ENCODE results near the gene KMT2B. TPM values are rescaled to one million over a fixed set of nuclear protein-coding genes. Genes with fewer than 3 reads are reported as not detected.
"Not testable (repeated sequence)": the region's sequence is repeated elsewhere in the genome, so short reads cannot be mapped to it uniquely, and the experiment has no call there.

KMT2B gene
- polyA plus RNA-seq, 1 donor, result 33.2 TPM

GRCh38 chr19:35718345-35719041 lies 690 bp downstream of the KMT2B start:
- Histone ChIP-seq H3K4me1 (ENCODE audit: control insufficient read depth, insufficient read depth, low read length) (peaks cover 21% of the 10 kb centered on the region), H3K36me3 (ENCODE audit: control insufficient read depth, insufficient read depth, low read length) (peaks cover 34% of the 10 kb centered on the region), H3K27me3 (ENCODE audit: control insufficient read depth, insufficient read depth, low read length) (no peaks in the 10 kb centered on the region), H3K27ac (ENCODE audit: low read length) (peak overlapping the region; percentile 49), H3K4me3 (ENCODE audit: low read length) (peak overlapping the region; percentile 80), H3K9me3 (ENCODE audit: control insufficient read depth, low read depth, low read length) (no peaks in the 10 kb centered on the region)
- no CpG with 5 or more reads among the region's 42 CpGs for WGBS (ENCODE audit: insufficient coverage, low lambda C conversion rate)
- DNase-seq, result no peak

DNA sequence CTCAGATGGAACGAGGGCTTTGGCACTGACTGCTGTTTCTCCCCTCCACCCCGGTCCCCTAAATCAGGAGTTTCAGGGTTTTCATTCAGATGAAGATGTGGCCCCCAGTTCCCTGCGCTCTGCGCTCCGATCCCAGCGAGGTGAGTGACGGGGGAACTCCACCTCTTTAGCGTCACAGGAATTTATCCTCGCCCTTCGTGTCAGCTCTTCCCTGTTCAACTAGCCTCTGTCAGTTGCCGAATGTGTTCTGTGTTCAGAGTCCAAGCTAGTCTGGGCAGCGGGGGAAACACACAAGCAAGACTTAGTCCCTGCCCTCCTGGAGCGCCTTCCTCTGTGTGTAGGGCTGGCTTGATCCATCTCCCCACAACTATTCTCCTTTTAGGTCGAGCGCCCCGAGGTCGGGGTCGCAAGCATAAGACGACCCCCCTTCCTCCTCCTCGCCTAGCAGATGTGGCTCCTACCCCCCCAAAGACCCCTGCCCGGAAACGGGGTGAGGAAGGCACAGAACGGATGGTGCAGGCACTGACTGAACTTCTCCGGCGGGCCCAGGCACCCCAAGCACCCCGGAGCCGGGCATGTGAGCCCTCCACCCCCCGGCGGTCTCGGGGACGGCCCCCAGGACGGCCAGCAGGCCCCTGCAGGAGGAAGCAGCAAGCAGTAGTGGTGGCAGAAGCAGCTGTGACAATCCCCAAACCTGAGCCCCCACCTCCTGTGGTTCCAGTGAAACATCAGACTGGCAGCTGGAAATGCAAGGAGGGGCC lies 1.8 kb downstream of the KMT2B start:
- Histone ChIP-seq H3K4me1 (ENCODE audit: control insufficient read depth, insufficient read depth, low read length) (peaks cover 21% of the 10 kb centered on the region), H3K27ac (ENCODE audit: low read length) (no peak overlapping the region)
- no peak for DNase-seq

DNA sequence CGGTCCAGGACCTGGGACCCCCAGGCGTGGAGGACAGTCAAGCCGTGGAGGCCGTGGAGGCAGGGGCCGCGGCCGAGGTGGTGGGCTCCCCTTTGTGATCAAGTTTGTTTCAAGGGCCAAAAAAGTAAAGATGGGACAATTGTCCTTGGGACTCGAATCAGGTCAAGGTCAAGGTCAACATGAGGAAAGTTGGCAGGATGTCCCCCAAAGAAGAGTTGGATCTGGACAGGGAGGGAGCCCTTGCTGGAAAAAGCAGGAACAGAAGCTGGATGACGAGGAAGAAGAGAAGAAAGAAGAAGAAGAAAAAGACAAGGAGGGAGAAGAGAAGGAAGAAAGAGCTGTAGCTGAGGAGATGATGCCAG lies 2.3 kb downstream of the KMT2B start:
- Histone ChIP-seq H3K4me1 (ENCODE audit: control insufficient read depth, insufficient read depth, low read length) (peaks cover 21% of the 10 kb centered on the region), H3K9me3 (ENCODE audit: control insufficient read depth, low read depth, low read length) (no peaks in the 10 kb centered on the region), H3K36me3 (ENCODE audit: control insufficient read depth, insufficient read depth, low read length) (peaks cover 50% of the 10 kb centered on the region), H3K27ac (ENCODE audit: low read length) (no peak overlapping the region), H3K27me3 (ENCODE audit: control insufficient read depth, insufficient read depth, low read length) (no peaks in the 10 kb centered on the region), H3K4me3 (ENCODE audit: low read length) (no peak overlapping the region)
- DNase-seq, result no peak
- WGBS (ENCODE audit: insufficient coverage, low lambda C conversion rate), result 77% methylated on average over 2 of the region's 9 CpGs

More for the DNA sequence above, 1.8 kb downstream of the KMT2B start:
- Histone ChIP-seq H3K36me3 (ENCODE audit: control insufficient read depth, insufficient read depth, low read length) (peaks cover 45% of the 10 kb centered on the region), H3K9me3 (ENCODE audit: control insufficient read depth, low read depth, low read length) (no peaks in the 10 kb centered on the region), H3K4me3 (ENCODE audit: low read length) (peak overlapping the region; percentile 80), H3K27me3 (ENCODE audit: control insufficient read depth, insufficient read depth, low read length) (no peaks in the 10 kb centered on the region)
- WGBS (ENCODE audit: insufficient coverage, low lambda C conversion rate), result no CpG with 5 or more reads among the region's 32 CpGs

- peaks cover 16% of the 10 kb centered on the region for H3K4me1 ChIP-seq (ENCODE audit: control insufficient read depth, insufficient read depth, low read length)
- no peak overlapping the region for H3K27ac ChIP-seq (ENCODE audit: low read length)
- no peaks in the 10 kb centered on the region for H3K9me3 ChIP-seq (ENCODE audit: control insufficient read depth, low read depth, low read length)
- H3K36me3 ChIP-seq (ENCODE audit: control insufficient read depth, insufficient read depth, low read length), result peaks cover 55% of the 10 kb centered on the region
- H3K4me3 ChIP-seq (ENCODE audit: low read length), result no peak overlapping the region
- DNase-seq, result no peak
- no CpG with 5 or more reads among the region's 17 CpGs for WGBS (ENCODE audit: insufficient coverage, low lambda C conversion rate)
- no peaks in the 10 kb centered on the region for H3K27me3 ChIP-seq (ENCODE audit: control insufficient read depth, insufficient read depth, low read length)
Observed at GRCh38 chr19:35720648-35721047, 2.8 kb downstream of the KMT2B start.

GRCh38 chr19:35721374-35721773 lies 3.6 kb downstream of the KMT2B start:
- no peaks in the 10 kb centered on the region for H3K27me3 ChIP-seq (ENCODE audit: control insufficient read depth, insufficient read depth, low read length)
- no peak overlapping the region for H3K27ac ChIP-seq (ENCODE audit: low read length)
- no peaks in the 10 kb centered on the region for H3K9me3 ChIP-seq (ENCODE audit: control insufficient read depth, low read depth, low read length)
- no peak overlapping the region for H3K4me3 ChIP-seq (ENCODE audit: low read length)
- DNase-seq, result no peak
- no CpG with 5 or more reads among the region's 16 CpGs for WGBS (ENCODE audit: insufficient coverage, low lambda C conversion rate)
- peaks cover 63% of the 10 kb centered on the region for H3K36me3 ChIP-seq (ENCODE audit: control insufficient read depth, insufficient read depth, low read length)
- H3K4me1 ChIP-seq (ENCODE audit: control insufficient read depth, insufficient read depth, low read length), result peaks cover 11% of the 10 kb centered on the region

DNA sequence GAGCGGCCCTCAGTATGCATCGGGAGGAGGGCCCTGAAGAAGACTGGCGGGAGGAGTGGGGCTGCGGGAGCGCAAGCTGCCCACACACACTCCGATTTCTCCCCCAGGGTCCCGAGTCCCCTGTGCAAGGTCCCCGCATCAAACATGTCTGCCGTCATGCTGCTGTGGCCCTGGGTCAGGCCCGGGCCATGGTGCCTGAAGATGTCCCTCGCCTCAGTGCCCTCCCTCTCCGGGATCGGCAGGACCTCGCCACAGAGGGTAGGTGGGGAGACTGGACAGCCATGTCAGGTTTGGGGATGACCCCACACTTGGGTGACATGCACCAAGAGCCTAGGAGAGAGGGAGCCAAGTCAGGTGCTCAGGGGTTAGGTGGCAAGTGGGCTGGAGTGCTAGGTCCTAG lies 4.7 kb downstream of the KMT2B start:
- no CpG with 5 or more reads among the region's 14 CpGs for WGBS (ENCODE audit: insufficient coverage, low lambda C conversion rate)
- Histone ChIP-seq H3K36me3 (ENCODE audit: control insufficient read depth, insufficient read depth, low read length) (peaks cover 72% of the 10 kb centered on the region), H3K27me3 (ENCODE audit: control insufficient read depth, insufficient read depth, low read length) (no peaks in the 10 kb centered on the region), H3K27ac (ENCODE audit: low read length) (no peak overlapping the region), H3K4me3 (ENCODE audit: low read length) (no peak overlapping the region), H3K4me1 (ENCODE audit: control insufficient read depth, insufficient read depth, low read length) (peaks cover 11% of the 10 kb centered on the region), H3K9me3 (ENCODE audit: control insufficient read depth, low read depth, low read length) (no peaks in the 10 kb centered on the region)
- DNase-seq, result no peak

- peaks cover 11% of the 10 kb centered on the region for H3K4me1 ChIP-seq (ENCODE audit: control insufficient read depth, insufficient read depth, low read length)
- H3K36me3 ChIP-seq (ENCODE audit: control insufficient read depth, insufficient read depth, low read length), result peaks cover 77% of the 10 kb centered on the region
- no peak for DNase-seq
- WGBS (ENCODE audit: insufficient coverage, low lambda C conversion rate), result no CpG with 5 or more reads among the region's 16 CpGs
- no peaks in the 10 kb centered on the region for H3K27me3 ChIP-seq (ENCODE audit: control insufficient read depth, insufficient read depth, low read length)
- no peak overlapping the region for H3K27ac ChIP-seq (ENCODE audit: low read length)
- no peaks in the 10 kb centered on the region for H3K9me3 ChIP-seq (ENCODE audit: control insufficient read depth, low read depth, low read length)
- H3K4me3 ChIP-seq (ENCODE audit: low read length), result no peak overlapping the region
Observed at GRCh38 chr19:35722897-35723296, 5.1 kb downstream of the KMT2B start.

- DNase-seq, result no peak
- no peak overlapping the region for H3K27ac ChIP-seq (ENCODE audit: low read length)
- no peak overlapping the region for H3K4me3 ChIP-seq (ENCODE audit: low read length)
- no peaks in the 10 kb centered on the region for H3K9me3 ChIP-seq (ENCODE audit: control insufficient read depth, low read depth, low read length)
- peaks cover 85% of the 10 kb centered on the region for H3K36me3 ChIP-seq (ENCODE audit: control insufficient read depth, insufficient read depth, low read length)
- H3K4me1 ChIP-seq (ENCODE audit: control insufficient read depth, insufficient read depth, low read length), result peaks cover 11% of the 10 kb centered on the region
- no CpG with 5 or more reads among the region's 24 CpGs for WGBS (ENCODE audit: insufficient coverage, low lambda C conversion rate)
- no peaks in the 10 kb centered on the region for H3K27me3 ChIP-seq (ENCODE audit: control insufficient read depth, insufficient read depth, low read length)
Observed at GRCh38 chr19:35723671-35724070, 5.9 kb downstream of the KMT2B start.

- not testable (repeated sequence) for H3K27me3 ChIP-seq (ENCODE audit: control insufficient read depth, insufficient read depth, low read length); H3K4me1 ChIP-seq (ENCODE audit: control insufficient read depth, insufficient read depth, low read length); H3K4me3 ChIP-seq (ENCODE audit: low read length); DNase-seq; H3K9me3 ChIP-seq (ENCODE audit: control insufficient read depth, low read depth, low read length); H3K27ac ChIP-seq (ENCODE audit: low read length)
- H3K36me3 ChIP-seq (ENCODE audit: control insufficient read depth, insufficient read depth, low read length), result peaks cover 89% of the 10 kb centered on the region
- WGBS (ENCODE audit: insufficient coverage, low lambda C conversion rate), result no CpG with 5 or more reads among the region's 7 CpGs
Observed at GRCh38 chr19:35724132-35724531, 6.3 kb downstream of the KMT2B start.

DNA sequence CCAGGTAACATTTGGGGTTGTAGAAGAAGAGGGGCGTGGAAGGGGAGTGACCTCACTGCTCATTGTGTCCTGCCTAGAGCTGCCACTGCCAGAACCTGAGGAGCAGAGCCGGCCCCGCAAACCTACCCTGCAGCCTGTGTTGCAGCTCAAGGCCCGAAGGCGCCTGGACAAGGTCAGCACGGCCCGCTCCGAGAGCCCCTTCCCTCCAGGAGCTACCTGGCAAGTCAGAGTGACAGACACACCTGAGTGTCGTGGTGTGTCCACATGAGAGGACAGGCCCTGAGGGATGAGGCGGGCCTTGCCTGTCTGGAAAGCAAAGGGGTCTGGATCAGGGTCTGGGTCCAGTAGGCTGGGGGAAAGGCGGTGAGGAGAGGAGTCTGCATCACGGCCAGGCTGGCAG lies 6.8 kb downstream of the KMT2B start:
- WGBS (ENCODE audit: insufficient coverage, low lambda C conversion rate), result no CpG with 5 or more reads among the region's 12 CpGs
- H3K27me3 ChIP-seq (ENCODE audit: control insufficient read depth, insufficient read depth, low read length), result no peaks in the 10 kb centered on the region
- H3K4me3 ChIP-seq (ENCODE audit: low read length), result no peak overlapping the region
- H3K27ac ChIP-seq (ENCODE audit: low read length), result no peak overlapping the region
- no peaks in the 10 kb centered on the region for H3K9me3 ChIP-seq (ENCODE audit: control insufficient read depth, low read depth, low read length)
- peaks cover 92% of the 10 kb centered on the region for H3K36me3 ChIP-seq (ENCODE audit: control insufficient read depth, insufficient read depth, low read length)
- H3K4me1 ChIP-seq (ENCODE audit: control insufficient read depth, insufficient read depth, low read length), result peaks cover 3% of the 10 kb centered on the region
- no peak for DNase-seq

Measured in large intestine (tissue), 3 donors.